Psoas muscle (tissue), 8 donors: ENCODE measurements around the gene REC114. TPM values are rescaled to one million over a fixed set of nuclear protein-coding genes. Genes with fewer than 3 reads are reported as not detected.
A peak's percentile ranks its signal among the peaks of the same experiment; 100 is the strongest.

Source experiments
- ATAC-seq, 4 donors: fragments of 200-7000 bp; cut with Tn5 transposase; one replicate each; pipeline ENCODE4 v1.9.1; 2020; ENCODE audit warnings: moderate library complexity in 3 of 4, mild to moderate bottlenecking in 2 of 4
- DNase-seq, 2 donors: peaks; one replicate each; pipeline ENCODE4 v3.0.0-alpha.2; 2020
- H3K27ac ChIP-seq: fragments of 200-600 bp; one replicate; pipeline ENCODE4 v1.8.0; 2022
- H3K27me3 ChIP-seq, 3 donors: fragments of 200-600 bp in 1 of 3; one replicate each; pipeline versions ENCODE4 v1.6.1 to v1.8.0; 2013 to 2022; ENCODE audit warnings: low read length in 2 of 3, mild to moderate bottlenecking in 2 of 3, moderate library complexity in 1 of 3; ENCODE audit not compliant: insufficient read depth in 3 of 3
- H3K36me3 ChIP-seq, 2 donors: fragments of 200-600 bp in 1 of 2; one replicate each; pipeline versions ENCODE4 v1.6.1 to v1.8.0; 2013 to 2022; ENCODE audit warnings: low read depth in 1 of 2, mild to moderate bottlenecking in 1 of 2, moderate library complexity in 1 of 2; ENCODE audit not compliant: insufficient read depth in 1 of 2
- H3K4me1 ChIP-seq: fragments of 200-600 bp; one replicate; pipeline ENCODE4 v1.8.0; 2022
- H3K4me3 ChIP-seq: fragments of 200-600 bp; one replicate; pipeline ENCODE4 v1.8.0; 2022; ENCODE audit warnings: mild to moderate bottlenecking
- H3K9me3 ChIP-seq: fragments of 200-600 bp; one replicate; pipeline ENCODE4 v1.8.0; 2022
- CTCF ChIP-seq: fragments of 200-600 bp; IDR thresholded peaks from one replicate; pipeline ENCODE4 v1.8.0; 2022; ENCODE audit warnings: antibody characterized with exemption
- WGBS, 3 donors: extraction: QIAGEN DNeasy Blood & Tissue Kit; methylation state at CpG; one replicate each; pipeline versions ENCODE4 v1.1.6 to v1.1.7; 2013; 5-methylcytosine and 5-hydroxymethylcytosine counted together
- intact Hi-C, 2 donors: fragments of 100-400 bp; cut with DNase I; formaldehyde crosslinking; loops; one replicate each; pipeline versions ENCODE4 v1.11.0 to v1.14.2; 2022
- polyA plus RNA-seq, 3 donors: library from polyadenylated mRNA; stranded (reverse); fragments of 200-250 nt; gene quantifications; one replicate each; pipeline ENCODE4 v1.2.3, GENCODE V29; 2013
- total RNA-seq, 4 donors: library from RNA; stranded (reverse); fragmentation: NEBNext Ultra II Directional in 2 of 4; extraction: Animal tissue kit (Norgen Biotek cat#: 25700) in 2 of 4; gene quantifications; one replicate each; pipeline versions ENCODE4 v1.2.1 to v1.2.4, GENCODE V29; 2021 to 2023
- donor health status: healthy with polysubstance abuse.
- donor health status: DM: no; HTN: no; CAD: no; lungs with moderate emphysema.
- donor health status: Bipolar disorder and iron deficiency.
- donor health status: healthy.
- donor health status: DM: yes; HTN: yes; CAD: no.
- donor health status: DM: no; HTN: no; CAD: no.
- donor health status: DM: no; HTN: no; CAD: no.
- donor health status: DM: yes; HTN: yes; CAD: no.

Gene REC114
- total and polyA plus RNA-seq, 7 donors = not detected

GRCh38 chr15:73599934-73600333 lies 157.0 kb downstream of the REC114 start:
- 81 to 93% (median 87%) methylated on average over 1 of the region's 1 CpG for WGBS, 3 donors
- peaks cover 81% of the 10 kb centered on the region for H3K4me1 ChIP-seq
- no peak for ATAC-seq
- intact Hi-C loops = loop anchor here in 1 of 2 donors (5.0 kb wide), 1 partner anchor 32 kb away; the partner anchor contains the start of gene NPTN
- no peak for TF ChIP-seq CTCF
- no peaks in the 10 kb centered on the region for H3K36me3 ChIP-seq
- H3K9me3 ChIP-seq = no peaks in the 10 kb centered on the region
- DNase-seq = no peak
- H3K27ac ChIP-seq = no peak overlapping the region
- H3K4me3 ChIP-seq = no peak overlapping the region
- H3K27me3 ChIP-seq = no peaks in the 10 kb centered on the region

- ATAC-seq (no peak), DNase-seq (no peak)
- H3K4me1 ChIP-seq = peaks cover 78% of the 10 kb centered on the region
- 89 to 95% (median 91%) methylated on average over 5 of the region's 5 CpGs for WGBS, 3 donors
- intact Hi-C loops = no loop called here
- peak overlapping the region; percentile 81 for H3K27ac ChIP-seq
- no peaks in the 10 kb centered on the region for H3K36me3 ChIP-seq
- no peak overlapping the region for H3K4me3 ChIP-seq
- no peaks in the 10 kb centered on the region for H3K27me3 ChIP-seq
- H3K9me3 ChIP-seq = no peaks in the 10 kb centered on the region
- no peak for TF ChIP-seq CTCF
These were observed 157.7 kb downstream of the REC114 start for GRCh38 chr15:73600413-73601335.

- peaks cover 77% of the 10 kb centered on the region for H3K4me1 ChIP-seq
- H3K4me3 ChIP-seq = peak overlapping the region; percentile 1
- H3K9me3 ChIP-seq = no peaks in the 10 kb centered on the region
- H3K27ac ChIP-seq = peak overlapping the region; percentile 81
- 18 to 31% (median 20%) methylated on average over 7 of the region's 7 CpGs for WGBS, 3 donors
- H3K36me3 ChIP-seq = no peaks in the 10 kb centered on the region
- DNase-seq (peak in 1 of 2 donors; percentile 22), ATAC-seq (peak; percentile 70 to 83 (median 76))
- no peak for TF ChIP-seq CTCF
- intact Hi-C loops = no loop called here
- H3K27me3 ChIP-seq = no peaks in the 10 kb centered on the region
These were observed 158.8 kb downstream of the REC114 start for GRCh38 chr15:73601451-73602445.

- DNase-seq = no peak
- intact Hi-C loops = no loop called here
- no peaks in the 10 kb centered on the region for H3K9me3 ChIP-seq
These were observed 159.5 kb downstream of the REC114 start for GRCh38 chr15:73602446-73602843.

More at GRCh38 chr15:73602446-73602843, 159.5 kb downstream of the REC114 start:
- H3K4me1 ChIP-seq = peaks cover 81% of the 10 kb centered on the region
- TF ChIP-seq CTCF = no peak
- 0 to 3% (median 2%) methylated on average over 1 of the region's 1 CpG for WGBS, 3 donors
- no peak overlapping the region for H3K4me3 ChIP-seq
- H3K36me3 ChIP-seq = no peaks in the 10 kb centered on the region
- H3K27me3 ChIP-seq = no peaks in the 10 kb centered on the region
- ATAC-seq = peak in 3 of 4 donors; percentile 9 to 28 (median 11)
- peak overlapping the region; percentile 81 for H3K27ac ChIP-seq
